IPS DF 4.7 (cell line): ENCODE results near the gene NAT8.
"Not testable (repeated sequence)": the region's sequence is repeated elsewhere in the genome, so short reads cannot be mapped to it uniquely, and the experiment has no call there.

ENCODE experiments used
- DNase-seq: peaks from one replicate; pipeline ENCODE4 v3.0.0-alpha.2; 2013; ENCODE audit warnings: low spot score; ENCODE audit errors: extremely low read depth

Gene NAT8

DNA sequence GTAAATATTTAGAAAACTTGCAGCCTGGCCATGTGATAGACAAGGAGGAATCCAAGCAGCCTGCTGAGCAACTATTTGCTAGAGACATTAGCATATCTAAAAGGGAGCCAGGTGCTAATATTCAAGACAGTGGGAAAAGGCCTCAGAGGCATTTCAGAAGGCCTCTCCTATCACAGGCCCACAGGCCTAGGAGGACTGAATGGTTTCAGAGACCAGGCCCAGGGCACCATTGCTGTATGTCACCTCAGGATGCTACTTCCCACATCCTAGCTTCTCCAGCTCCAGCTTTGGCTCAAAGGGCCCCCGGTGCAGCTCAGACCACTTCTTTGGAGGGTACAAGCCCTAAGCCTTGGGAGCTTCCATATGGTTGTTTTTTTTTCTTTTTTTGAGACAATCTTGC lies 3.8 kb downstream of the NAT8 start:
- no peak for DNase-seq

DNA sequence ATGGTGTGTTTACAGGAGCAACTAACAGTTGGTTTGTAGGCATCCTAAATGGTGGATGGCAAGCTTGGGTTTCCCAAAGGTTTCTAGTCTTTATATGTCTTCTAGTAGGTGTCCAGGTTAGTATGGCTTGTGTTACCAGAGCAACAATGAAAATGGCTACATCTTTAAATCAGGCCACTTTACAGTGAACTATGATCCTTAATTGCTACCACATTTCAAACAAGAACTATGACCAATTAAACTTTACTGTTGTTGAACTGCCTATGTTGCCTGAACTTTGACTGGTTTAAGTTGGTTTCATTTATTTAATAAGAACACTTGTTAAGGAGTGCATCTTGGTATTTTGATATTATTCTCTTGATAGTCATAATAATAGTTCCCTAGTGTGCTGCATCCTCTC lies 5.2 kb downstream of the NAT8 start:
- not testable (repeated sequence) for DNase-seq

GRCh38 chr2:73630662-73631266 lies 11.5 kb downstream of the NAT8 start:
- not testable (repeated sequence) for DNase-seq

GRCh38 chr2:73628493-73628892 lies 13.7 kb downstream of the NAT8 start:
- DNase-seq: not testable (repeated sequence)

DNA sequence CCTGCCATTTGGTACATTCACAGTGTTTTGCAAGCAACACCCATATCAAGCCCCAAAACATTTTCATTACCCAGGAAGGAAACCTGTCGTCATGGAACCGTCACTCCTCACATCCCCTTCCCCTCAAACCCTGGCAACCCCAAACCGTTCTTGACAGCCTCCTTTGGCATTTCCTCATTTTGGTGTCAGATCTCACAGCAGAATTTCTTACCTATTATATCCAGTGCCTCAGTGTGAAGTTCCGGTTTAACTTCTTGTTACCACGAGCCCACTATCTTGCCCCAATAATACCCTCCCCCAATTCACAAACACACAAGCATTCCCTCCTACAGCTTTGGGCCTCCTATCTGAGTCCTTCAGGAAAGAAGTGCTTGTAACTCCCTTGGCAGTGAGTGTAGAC lies 16.0 kb downstream of the NAT8 start:
- DNase-seq: not testable (repeated sequence)

DNA sequence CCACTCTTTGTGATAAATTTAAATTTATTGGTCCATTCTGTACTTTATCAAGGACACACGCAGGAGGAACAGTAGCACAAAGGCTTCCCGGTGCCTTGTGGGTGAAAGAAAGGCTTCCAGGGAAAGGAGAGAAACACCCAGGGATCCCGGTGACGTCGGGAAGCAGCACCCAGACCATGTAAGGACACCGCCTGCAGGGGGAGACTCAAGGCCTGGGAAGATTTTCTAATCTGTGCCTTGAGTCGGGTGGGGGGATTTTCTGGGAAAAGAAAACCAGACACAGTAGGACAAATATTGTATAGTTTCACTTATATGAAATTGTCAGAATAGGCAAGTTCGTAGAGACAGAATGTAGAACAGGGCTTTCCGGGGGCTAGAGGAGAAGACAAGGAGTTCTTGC lies 17.6 kb downstream of the NAT8 start:
- DNase-seq: not testable (repeated sequence)

GRCh38 chr2:73624036-73624435 lies 18.2 kb downstream of the NAT8 start:
- DNase-seq: not testable (repeated sequence)

- not testable (repeated sequence) for DNase-seq
These were observed 22.3 kb downstream of the NAT8 start for GRCh38 chr2:73619925-73620324.

DNA sequence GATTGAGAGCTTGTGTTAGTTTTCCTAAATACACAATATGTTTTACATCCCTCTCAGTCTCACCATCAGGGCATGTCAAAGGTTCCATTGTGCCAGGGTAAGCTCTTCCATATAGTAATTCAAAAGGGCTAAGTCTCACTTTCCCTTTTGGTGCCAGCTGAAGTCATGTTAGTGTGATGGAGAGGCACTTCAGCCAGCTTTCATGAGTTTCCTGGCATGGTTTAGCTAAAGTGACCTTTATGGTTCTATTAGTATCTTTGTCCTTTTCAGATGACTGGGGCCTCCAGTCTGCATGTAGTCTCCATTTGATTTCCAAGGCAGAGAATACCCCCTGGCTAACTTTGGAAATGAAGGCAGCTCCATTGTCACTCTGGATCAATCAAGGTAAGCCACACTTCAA lies 27.2 kb downstream of the NAT8 start:
- no peak for DNase-seq

DNA sequence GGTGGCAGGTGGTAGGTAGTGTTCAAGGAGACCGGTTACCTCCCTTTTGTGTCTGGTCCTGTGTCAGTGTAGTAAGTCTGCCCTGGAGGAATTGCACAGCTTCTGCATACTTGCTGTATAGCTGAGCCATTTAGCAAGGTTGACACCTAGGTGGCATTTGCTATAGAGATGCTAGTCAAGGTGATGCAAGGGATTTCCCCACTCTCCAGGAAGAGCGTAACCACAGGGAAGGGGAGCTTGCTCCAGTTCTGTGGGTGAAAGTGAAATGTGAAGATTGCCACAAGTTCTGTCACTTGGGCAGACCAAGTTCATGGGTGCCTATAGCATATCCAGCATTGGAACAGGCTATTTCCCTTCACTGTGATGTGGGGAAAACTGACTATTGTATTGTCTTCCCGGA lies 28.1 kb downstream of the NAT8 start:
- DNase-seq: no peak

DNA sequence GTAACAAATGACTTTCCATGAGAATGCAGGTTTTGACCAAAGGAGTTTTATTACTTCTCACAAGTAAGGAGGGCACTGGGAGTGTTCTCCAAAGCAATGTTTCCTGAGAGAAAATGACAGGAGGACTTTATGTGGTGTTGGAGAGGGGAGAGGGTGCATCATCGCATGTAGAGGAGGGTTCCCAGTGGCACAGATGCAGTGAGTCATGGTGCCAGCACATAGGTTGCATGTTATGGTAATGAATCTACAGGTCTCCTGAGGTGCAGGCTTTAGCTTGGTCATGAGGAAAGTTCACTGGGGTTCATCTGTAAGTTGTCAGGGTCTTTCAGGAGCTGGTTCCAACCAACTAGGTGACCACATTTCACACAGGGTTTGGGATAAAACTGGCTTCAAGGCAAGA lies 30.4 kb downstream of the NAT8 start:
- no peak for DNase-seq

GRCh38 chr2:73611193-73611592 lies 31.0 kb downstream of the NAT8 start:
- DNase-seq: no peak

DNA sequence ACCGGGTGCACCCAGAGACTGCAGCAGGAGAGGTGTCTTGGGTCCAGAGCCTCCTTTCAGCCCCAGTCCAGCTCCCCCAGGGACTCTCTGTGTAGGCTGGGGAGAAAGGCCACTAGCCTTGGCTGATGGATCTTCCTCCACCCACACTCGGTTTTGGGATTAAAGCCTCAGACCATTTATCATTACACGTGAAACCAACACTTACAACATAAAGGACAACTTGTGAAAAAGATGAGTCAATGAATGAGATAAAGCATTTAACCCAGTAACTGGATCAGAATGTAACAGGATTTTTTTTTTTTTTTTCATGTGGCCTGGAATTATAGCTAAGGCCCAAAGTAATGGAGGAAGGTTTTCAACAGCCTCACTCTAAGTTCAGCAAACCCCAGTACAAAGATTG lies 32.1 kb downstream of the NAT8 start:
- DNase-seq: no peak

DNA sequence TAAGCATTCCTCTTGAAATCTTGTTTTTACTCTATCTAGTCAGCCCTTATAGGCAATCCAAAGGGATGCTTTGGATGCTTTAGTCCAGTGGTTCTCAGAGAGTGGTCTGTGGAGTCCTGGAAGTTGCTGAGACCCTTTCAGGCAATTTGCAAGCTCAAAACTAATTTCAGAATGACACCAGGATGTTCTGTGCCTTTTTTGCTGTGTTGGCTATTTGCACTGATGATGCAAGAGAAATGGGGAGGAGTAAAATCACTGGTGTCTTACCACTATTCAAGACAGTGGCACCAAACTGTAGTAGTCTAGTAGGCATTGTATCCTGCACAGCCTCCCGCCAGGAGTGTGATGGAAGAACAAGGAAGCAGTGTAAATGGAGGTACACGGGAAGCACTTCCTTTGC lies 37.6 kb downstream of the NAT8 start:
- not testable (repeated sequence) for DNase-seq

DNA sequence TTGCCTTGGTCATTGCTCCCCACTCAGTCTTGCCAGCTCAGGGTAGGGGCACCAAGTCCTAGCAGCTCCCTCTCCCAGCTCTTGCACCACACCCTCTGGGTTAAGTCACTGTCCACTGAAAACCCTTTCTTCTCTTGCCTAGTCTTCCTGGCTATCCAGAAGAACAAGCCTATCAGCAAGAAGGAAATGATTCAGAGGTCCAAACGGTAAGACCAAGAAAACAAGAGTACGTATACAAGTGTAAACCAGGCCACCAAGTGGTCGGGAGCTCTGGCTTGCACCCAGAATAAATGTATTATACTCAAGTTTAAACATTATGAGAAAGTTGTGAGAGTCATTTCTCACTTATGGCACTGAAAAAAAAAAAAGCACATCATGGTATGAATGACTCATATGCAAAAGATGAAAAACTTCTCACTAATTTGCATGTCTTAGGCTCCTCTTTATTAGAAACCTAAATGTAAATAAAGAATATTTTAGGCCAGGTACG lies 39.1 kb downstream of the NAT8 start:
- not testable (repeated sequence) for DNase-seq

DNA sequence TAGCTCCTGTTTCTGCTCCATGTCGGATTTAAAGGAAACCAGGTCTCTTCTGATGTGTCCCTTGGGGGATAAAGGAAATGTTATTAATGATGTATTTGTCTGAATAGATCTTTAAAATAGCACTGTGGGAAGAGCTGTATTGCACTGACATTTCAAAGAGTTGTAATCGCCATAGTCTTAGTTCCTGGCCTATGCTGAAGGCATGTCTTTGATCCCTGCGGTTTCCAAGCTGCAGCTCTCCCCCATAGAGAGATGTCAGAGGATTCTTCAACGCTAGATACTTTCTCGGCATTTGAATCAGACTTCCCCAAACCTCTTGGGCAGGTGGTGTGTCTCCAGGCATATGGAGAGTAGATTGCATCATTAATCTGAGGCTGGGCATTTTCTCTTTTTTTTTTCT lies 40.4 kb downstream of the NAT8 start:
- DNase-seq: no peak

- DNase-seq: no peak
These were observed 48.0 kb downstream of the NAT8 start for GRCh38 chr2:73594251-73594650.

DNA sequence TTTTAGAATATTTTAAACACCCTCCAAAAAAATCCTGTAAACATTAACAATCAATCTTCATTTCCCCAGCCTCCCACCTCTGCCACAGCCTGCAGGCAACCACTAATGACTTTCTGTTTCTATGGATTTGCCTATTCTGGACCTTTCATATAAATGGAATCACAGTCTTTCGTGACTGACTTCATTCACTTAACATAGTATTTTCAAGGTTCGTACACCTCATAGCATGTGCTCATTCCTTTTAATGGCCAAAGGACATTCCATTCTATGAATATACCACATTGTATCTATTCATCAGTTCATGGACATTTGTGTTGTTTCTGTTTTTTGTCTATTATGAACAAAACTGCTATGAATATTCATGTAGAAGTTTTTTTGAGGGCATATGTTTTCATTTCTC lies 48.5 kb downstream of the NAT8 start:
- no peak for DNase-seq
